GM20000 (cell line): ENCODE data around the gene ZFAND6.

Experiments used
- DNase-seq: peaks from one replicate; pipeline ENCODE4 v3.0.0; 2012; ENCODE audit warnings: low spot score
- TF ChIP-seq, protein P1 (sequence below): IDR thresholded peaks from 2 replicates; pipeline ENCODE4 v1.5.1; 2012; ENCODE audit warnings: mild to moderate bottlenecking, control low read depth; ENCODE audit errors: extremely low read depth, missing control alignments

Gene ZFAND6

DNA sequence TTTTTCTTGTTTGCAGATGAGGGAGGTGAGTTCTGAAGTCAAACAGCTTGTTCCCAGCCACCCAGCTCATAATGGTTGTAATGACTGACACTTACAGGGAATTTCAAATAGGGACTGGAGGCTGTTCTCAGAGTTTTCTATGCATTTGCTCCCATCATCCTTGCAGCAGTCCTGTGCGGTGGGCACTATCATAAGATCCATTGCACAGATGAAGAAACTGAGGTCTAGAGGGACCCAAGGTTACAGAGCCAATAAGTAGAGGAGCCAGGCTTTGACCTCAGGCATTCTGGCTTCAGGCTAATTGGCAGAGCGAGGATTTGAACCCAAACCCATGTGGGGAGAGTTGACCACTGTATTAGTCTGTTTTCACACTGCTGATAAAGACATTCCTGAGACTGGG is 125.7 kb downstream of the ZFAND6 start:
- TF ChIP-seq, protein P1, sequence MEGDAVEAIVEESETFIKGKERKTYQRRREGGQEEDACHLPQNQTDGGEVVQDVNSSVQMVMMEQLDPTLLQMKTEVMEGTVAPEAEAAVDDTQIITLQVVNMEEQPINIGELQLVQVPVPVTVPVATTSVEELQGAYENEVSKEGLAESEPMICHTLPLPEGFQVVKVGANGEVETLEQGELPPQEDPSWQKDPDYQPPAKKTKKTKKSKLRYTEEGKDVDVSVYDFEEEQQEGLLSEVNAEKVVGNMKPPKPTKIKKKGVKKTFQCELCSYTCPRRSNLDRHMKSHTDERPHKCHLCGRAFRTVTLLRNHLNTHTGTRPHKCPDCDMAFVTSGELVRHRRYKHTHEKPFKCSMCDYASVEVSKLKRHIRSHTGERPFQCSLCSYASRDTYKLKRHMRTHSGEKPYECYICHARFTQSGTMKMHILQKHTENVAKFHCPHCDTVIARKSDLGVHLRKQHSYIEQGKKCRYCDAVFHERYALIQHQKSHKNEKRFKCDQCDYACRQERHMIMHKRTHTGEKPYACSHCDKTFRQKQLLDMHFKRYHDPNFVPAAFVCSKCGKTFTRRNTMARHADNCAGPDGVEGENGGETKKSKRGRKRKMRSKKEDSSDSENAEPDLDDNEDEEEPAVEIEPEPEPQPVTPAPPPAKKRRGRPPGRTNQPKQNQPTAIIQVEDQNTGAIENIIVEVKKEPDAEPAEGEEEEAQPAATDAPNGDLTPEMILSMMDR: no peak
- no peak for DNase-seq

DNA sequence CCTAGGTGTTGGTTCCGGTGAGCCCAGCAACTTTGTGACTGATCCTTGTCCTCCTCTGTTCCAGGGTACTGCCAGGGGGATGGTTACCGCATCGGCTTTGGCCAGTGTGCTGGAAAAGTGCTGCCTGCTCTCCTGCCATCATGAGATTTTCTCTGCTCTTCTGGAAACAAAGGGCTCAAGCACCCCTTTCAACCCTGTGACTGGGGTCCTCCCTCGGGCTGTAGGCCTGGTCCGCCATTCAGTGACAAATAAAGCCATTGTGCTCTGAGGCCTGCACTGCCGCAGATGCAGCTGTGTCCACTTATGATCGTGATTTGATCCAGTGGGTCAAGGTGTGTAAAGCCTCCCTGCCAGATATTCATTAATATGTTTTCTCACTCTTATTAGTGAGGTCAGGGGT is 126.6 kb downstream of the ZFAND6 start:
- no peak for DNase-seq
- TF ChIP-seq, protein P1: no peak

DNA sequence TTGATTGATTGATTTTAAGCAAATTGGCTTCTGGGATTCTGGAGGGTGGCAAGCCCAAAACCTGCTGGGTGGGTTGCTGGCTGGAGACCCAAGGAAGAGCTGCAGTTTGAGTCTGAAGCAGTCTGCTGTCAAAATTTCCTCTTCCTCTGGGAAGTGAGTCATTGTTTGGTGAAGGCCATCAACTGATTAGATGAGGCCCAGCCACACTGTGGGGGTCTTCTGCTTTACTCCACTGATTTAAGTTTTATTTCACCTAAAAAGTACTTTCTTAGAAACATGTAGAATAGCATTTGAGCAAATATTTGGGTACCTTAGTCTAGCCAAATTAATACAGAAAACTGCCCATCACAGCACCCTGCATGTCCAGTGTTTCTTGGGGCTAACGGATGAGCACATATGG is 127.1 kb downstream of the ZFAND6 start:
- DNase-seq: no peak
- TF ChIP-seq, protein P1: no peak
